NCI-H2171 treated with DMSO at 0.1 percent for 48 hours (cell line): ENCODE results near the gene PZP.
"Not testable (repeated sequence)": the region's sequence is repeated elsewhere in the genome, so short reads cannot be mapped to it uniquely, and the experiment has no call there.

Experiments used
- DNase-seq: peaks from one replicate; lab custom pipeline; 2025; lab: John Stamatoyannopoulos, UW

Gene PZP

DNA sequence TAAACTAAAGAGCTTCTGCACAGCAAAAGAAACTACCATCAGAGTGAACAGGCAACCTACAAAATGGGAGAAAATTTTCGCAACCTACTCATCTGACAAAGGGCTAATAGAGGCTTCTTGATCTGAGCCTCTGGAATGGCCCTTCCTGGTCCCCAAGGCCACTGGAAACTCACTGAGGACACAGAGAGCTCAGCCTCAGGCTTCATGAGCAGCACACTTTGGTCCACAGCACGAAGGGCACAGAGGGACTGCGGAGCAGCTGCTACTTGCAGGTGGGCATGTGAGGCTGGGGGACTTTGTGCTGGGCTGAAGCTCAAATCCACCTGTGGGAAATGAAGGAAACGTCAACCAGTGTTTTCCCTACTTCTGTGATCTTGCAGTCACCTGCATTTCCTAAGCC is 27.4 kb downstream of the PZP start:
- no peak for DNase-seq

DNA sequence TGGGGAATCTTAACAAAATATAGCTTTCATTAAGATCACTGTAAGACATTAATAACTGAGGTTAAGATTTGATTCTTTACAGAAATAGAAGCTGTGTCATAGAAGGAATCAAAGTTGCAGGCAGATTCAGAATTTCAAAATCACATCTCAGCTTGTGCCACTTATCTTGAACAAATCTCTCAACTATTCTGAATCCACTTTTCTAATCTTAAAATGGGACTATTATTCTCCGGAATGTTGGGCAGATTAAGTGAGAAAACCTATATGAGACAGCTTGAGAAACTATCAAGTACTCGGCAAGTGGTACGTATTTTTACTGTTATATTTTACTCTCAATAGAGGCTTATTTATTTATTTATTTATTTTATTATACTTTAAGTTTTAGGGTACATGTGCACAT is 28.4 kb downstream of the PZP start:
- no peak for DNase-seq

DNA sequence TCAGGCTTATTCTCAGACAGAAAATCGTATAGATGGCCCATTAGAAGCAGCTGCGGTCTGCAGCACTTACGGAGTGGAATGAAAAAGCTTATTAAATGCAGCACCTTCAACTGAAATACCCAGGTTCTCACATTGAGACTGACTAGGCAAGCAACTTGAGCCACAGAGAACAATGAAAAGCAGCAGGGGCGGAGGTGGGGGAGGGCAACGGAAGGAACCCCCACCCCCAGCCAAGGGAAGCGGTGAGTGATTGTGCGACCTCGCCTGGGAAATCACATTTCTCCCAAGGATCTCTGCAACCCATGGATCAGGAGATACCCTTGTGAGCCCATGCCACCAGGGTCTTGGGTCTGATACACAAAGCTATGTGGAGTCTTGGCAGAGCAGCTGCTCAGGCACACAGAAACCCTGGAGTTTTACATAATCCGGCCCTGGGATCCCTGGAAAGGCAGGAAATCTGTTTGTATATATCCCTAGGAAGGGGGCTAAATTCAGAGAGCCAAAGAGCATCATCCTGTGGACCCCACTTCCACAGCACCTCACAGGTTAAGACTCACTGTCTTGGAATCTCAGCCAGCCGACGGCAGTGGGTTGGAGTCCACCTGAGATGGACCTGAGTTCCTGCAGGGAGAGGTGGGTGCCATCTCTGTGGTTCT is 38.1 kb downstream of the PZP start:
- no peak for DNase-seq

DNA sequence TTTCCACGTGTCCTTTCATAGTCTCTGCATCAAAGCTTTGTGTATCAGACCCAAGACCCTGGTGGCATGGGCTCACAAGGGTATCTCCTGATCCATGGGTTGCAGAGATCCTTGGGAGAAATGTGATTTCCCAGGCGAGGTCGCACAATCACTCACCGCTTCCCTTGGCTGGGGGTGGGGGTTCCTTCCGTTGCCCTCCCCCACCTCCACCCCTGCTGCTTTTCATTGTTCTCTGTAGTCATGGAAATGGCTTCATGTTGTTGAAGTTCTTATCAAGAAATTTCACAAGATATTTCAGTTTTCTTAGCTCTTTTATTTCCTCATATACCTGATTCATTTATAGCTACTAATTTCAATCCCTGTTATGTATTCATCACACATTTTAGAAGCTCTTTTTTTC is 40.9 kb downstream of the PZP start:
- not testable (repeated sequence) for DNase-seq

DNA sequence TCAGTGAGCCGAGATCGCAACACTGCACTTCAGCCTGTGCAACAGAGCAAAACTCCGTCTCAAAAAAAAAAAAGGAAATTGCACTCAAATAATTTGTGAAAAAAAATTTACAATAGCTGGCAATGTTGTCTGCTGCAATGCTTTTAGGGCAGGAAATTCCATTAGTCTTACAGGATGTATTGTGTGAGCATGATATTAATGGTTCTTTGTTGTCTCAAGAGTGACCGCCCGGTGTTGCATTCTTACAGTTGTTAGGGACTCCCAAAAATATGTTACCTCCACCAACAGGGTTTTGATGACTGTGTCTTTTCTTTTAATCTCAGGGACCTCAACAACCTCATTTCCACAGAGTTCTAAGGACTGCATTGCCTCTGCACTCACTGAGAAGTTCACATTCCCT is 44.8 kb downstream of the PZP start:
- DNase-seq, result no peak

DNA sequence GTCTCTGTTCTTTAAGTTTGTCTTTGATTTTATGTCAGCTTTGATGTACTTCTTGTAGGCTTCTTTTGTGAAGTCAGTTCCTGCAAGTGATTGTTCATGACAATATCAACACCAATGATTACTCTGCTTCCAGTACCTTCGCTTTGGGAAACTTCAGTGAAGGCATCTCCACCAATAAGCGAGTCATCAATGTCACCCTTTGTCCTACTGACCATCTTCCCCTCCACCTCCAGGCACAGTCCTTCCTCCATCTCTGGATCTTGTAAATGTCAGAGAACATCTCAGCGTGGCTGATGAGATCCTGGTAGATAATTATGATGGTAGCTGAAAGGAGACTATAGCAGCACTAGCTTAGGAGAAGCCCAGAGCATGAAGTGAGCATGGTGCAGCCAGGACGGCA is 52.1 kb downstream of the PZP start:
- DNase-seq, result no peak

DNA sequence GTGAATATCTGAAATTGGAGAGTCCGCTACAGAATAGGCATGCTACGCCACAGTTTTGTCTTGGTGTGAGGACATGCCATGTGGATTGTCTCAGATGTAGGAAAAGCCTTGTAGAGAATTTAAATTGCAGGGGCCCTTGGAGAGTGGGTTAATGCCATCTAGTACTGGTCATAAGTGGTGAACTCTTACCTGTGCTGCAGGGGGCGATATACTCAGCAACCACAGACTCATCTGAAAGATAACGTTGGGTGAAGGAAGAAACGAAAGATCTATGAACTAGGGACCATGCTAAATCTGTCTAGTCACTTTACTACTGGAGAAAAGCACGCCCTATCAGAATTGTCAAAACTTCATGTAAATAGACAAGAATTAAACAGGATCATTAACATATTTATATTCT is 58.8 kb downstream of the PZP start:
- DNase-seq, result no peak

DNA sequence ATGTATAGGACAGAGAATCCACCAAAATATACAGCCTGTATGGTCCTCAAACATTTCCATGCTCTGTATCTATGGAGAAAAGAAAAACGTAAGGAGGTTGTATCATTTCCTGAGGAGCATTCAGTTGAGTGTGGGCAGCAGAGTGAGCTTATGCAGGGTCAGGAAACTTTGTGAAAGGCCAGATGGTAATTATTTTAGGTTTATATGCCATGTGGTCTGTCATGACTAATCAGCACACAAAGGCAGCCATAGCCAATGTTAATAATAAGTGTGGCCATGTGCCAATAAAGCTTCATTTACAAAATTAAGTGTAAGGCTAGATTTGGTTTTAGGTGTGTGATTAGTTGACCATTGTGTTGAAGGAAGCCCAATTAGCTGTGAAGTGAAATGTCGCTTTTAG is 59.3 kb downstream of the PZP start:
- no peak for DNase-seq

DNA sequence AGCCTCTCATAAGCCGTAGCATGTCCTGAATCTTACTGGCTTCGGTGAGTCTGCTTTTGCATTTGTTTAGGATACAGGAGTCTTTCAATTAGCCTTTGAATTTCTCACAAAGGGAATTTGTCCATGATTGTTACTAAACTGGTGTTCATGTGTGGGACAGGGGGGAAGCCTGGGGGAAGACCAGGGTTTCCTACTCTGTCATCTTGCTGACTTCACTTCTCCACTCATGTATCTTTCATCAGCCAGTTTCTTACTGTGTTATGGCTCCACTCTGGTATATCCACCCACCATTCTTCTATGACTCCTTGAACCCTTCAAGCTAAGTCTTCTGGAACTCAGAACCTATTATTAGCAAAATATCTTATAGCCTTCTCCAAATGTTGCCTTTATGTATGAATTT is 60.7 kb downstream of the PZP start:
- DNase-seq, result no peak

DNA sequence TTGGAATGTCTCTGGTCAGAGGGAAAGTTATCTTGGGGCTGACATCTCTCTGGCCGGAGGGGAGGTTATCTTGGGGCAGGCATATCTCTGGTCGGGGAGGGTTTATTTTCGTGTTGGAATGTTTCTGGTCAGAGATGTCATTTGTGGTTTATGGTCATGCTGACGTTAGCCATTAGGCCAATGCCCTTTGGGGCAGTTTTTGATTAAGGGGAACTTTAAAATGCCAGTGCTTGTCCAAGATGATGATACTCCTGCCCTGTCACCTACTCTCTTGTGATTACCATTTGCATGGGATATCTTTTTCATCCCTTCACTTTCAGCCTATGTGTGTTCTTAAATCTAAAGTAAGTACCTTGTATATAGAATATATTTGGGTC is 63.5 kb downstream of the PZP start:
- no peak for DNase-seq

DNA sequence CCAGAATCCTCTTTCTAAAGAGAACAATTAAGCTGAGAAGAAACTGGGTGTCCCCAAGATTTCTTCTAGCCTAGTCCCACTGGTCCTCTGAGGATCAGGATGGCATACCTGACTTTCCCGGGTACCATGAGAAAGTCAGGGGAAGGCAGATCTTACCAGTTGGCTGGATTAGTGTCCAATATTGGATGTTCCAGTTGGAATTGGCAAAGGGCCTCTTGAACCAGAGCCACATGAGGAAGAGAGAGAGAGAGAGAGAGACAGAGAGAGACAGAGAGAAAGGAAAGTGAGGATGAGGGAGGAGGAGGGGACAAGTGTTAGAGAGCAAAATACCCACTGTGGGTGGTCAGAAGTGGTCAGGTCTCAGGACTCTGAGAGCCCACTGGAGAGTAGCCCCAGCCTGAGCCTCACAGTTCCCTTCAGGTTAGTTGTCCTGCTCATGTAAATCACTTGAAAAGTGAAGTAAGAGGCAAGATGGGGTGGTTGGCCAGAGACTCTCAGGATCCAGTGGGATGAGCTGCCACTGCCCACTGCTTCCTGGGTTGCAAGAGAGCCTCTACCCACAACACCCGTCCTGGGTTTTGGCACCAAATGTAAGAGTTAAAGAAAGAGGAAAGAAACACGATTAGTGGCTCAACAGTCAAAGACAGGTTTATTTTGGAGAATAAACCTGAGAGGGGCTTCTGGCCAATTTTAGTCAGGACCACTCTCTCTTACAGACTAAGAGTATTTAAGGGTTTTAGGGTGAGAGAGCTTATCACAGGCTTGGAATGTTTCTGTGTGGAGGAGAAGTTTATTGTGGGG is 64.1 kb downstream of the PZP start:
- no peak for DNase-seq

DNA sequence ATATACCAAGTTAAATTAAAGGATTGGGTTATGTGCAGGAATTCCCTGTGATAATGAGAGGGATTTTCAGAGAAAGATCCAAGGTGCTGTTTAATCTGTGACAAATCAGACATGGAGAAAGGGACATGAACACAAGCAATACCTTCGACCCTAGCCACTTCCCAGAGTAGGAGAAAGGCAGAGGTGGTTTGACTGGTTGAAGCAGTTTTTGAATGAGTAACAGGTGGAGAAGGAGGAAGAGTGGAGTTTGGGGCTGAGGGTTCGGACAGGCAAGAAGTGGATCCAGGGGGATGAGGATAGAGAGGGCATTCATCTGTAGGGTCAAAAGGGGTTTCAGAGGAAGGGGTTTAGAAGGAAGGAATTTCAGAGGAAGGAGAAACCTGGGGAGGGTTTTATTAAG is 65.1 kb downstream of the PZP start:
- DNase-seq, result no peak

DNA sequence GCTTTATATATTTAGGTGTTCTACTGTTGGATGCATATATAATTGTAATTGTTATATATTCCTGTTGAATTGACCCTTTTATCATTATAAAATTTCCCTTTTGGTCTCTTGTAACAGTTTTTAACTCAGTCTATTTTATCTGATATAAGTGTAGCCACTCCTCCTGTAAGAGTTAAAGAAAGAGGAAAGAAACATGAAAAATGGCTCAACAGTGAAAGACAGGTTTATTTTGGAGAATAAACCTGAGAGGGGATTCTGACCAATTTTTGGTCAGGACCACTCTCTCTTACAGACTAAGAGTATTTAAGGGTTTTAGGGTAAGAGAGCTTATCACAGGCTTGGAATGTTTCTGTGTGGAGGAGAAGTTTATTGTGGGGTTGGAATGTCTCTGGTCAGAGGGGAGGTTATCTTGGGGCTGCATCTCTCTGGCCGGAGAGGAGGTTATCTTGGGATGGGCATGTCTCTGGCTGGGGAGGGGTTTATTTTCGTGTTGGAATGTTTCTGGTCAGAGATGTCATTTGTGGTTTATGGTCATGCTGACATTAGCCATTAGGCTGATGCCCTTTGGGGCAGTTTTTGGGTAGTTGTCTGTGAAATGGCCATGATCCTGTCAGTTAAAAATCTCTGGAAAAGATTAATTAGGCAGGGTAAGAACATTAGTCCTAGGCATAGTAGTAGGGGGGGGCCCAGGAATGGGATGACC is 68.5 kb downstream of the PZP start:
- not testable (repeated sequence) for DNase-seq

DNA sequence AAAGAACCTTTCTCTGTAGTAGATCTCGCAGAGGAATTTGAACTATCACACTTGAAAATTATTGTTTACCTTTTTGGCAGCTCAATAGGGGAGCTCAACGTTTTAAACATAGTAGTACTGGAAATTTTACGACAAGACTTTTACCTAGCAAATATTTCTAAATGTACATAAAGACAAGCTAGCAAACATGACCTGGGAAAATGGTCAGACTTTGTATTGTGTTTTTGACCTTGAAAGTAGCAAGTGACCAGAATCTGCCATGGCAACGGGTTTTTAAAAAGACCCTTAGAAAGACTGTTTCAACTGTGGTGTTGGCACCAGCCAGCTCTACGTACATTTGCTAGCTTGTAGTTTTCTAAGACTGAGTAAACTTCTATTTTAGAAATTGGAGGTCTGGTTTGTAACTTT is 72.3 kb downstream of the PZP start:
- no peak for DNase-seq

DNA sequence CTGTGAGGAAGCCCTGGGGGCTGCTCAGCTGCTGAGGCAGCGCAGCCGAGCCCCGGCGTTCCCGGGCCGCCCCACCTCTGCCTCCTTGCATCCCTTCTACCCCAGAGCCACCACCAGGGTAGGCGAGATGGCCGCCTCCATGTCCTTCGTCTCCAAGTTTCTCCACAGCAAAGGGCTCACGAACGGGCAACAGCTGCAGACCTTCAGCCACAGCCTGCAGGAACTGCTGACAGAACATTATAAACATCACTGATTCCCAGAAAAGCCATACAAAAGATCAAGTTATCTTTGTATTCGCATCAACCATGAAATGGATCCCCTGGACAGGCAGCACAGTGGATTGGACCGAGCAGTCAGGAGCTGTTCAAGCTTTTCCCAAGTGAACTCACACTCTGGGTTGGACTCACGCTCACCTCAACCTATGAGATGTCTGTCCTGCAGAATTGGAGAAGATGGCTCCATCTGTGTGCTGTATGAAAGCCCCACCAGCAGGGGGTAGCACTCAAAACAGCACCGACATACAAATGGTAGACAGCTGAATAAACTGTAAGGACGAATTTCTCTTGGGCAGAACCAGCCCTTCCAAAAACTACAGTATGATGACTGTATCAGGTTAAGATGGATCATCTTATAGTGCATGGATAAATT is 73.1 kb downstream of the PZP start:
- DNase-seq, result no peak

DNA sequence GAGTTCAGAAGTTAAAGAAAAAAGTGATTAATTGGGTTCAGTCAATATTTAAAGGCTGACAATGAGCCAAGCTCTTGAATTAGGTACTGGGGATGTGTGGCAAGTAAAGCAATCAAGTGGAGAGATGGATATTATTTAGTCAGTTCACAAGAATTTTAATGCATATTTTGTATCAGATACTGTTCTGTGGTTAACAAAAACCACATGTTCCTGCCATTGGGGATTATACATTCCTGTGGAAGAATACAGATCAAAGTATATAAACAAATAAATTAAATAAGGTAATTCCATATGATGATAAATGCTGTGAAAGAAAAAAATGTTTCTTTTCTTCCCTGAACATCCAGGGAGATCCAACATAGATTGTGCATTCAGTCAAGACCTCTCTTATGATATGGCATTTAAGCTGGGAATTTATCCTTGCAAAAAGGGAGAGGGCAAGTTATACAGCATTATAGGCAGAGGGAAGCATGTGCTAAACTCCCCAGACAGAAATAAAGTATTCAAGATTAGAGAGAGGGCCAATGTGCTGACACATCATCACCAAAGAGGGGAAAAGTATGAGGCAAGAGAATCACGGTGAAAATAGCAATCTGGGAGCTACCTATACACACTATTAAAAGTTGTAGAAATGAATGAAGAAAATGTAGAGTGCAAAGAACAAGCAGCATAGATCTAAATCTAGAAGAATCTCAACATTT is 74.8 kb downstream of the PZP start:
- DNase-seq, result no peak

DNA sequence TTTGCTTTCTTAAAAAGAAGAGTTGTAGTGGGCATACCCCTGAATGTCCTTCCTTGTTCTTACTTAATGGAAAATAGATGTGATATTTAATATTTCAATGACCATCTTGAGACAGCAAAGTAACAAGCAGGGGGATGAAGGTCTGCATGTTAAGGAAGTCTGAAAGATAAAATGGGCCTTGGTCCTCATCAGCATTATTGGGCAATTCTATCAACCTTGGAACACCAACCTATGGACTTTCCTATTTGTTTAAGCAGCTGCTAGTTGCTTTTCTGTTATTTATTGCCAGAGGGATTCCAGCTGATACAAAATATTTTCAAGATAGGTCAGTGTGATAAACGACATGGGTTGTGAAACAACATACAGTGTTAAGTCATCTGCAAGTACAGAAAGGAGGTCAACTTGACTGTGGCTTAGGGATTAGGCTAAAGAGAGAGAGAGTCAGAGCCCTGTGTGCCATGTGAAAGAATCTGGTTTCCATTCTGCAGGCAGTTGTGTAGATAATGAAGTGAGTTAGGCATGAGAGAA is 76.1 kb downstream of the PZP start:
- DNase-seq, result no peak

DNA sequence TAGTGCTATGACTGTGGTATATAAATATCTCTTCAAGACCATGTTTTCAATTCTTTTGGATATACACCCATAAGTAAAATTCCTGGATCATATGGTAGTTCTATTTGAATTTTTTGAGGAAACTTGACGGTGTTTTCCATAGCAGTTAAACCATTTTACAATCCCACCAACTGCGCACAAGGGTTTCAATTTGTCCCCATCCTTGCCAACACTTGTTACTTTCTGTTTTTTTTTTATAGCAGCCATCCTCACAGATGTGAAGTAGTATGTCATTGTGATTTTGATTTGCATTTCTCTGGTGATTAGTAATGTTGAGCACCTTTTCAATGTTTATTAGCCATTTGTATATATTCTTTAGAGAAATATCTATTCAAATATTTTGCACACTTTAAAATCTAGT is 78.0 kb downstream of the PZP start:
- no peak for DNase-seq

DNA sequence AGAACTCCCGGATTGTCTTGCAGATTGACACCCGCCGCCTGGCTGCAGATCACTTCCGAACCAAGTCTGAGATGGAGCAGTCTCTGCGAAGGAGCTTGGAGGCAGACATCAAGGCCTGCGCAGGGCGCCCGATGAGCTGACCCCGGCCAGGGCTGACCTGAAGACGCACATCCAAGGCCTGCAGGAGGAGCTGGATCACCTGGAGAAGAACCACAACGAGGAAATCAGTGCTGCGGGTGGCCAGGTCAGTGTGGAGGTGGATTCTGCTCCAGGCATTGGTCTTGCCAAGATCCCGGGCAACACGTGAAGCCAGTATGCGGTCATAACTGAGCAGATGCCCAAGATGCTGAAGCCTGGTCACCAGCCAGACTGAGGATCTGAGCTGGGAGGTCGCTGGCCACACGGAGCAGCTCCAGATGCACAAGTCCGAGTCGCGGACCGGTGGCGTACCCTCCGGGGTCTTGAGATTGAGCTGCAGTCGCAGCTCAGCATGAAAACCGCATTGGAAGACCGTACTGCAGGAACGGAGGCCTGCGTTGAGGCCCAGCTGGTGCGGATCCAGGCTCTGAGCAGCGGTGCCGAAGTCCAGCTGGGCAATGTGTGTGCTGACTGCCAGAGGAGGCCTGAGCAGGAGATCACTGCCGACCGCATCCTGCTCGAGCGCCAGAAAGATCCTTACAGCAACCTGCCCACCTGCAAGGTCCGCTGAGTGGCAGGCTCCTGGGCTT is 80.1 kb downstream of the PZP start:
- DNase-seq, result no peak

DNA sequence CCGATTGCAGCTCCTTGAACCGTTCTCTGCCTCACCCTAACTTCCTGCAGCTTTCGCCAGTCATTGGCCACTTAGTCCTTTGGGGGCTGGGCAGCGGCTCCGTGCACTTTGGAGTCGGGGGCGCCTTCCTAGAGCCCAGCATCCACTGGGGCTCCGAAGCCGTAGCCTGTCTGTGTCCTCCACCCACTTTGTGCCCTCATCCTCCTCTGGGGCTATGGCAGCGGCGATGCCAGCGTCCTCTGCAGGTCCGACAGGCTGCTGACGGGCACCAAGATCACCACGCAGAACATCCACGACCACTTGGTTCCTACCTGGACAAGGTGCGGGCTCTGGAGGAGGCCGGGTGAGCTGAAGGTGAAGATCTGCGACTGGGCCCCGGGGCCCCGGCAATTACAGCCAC is 80.7 kb downstream of the PZP start:
- no peak for DNase-seq

DNA sequence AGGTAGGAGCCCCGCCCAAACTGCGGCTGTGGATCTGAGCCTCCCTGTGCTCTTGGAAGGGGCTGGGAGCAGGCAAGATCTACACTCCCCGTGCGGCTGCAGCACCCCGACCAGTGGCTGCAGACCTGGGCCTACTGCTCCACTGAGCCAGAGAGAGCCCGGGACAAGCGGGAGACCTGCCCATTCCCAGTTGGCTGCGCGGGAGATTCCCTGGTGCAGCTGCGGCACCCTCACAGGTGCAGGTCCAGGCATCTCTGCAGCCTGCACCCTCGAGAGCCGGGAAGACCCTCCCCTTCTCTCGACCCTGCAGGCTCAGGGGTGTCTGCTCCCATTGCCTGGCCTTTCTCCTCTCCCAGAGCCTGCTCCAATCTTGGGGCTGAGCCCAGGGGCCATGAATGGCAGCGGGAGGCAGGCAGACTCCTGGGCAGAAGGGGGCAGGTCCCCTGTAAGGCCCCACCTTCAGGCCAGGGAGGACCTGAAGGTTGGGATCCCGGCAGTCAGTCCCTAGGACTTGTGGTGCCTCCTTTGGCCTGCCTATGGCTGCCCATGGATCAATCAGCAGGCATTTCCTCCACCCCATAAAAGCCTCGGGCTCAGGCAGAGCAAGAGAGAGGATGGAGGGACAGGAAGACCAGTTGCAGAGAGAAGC is 83.7 kb downstream of the PZP start:
- no peak for DNase-seq
